Brain pericyte (primary cell): ENCODE results near the gene DNAJC7.
"Not testable (repeated sequence)": the region's sequence is repeated elsewhere in the genome, so short reads cannot be mapped to it uniquely, and the experiment has no call there.

Source experiments
- DNase-seq: peaks from one replicate; pipeline ENCODE4 v3.0.0-alpha.2; 2012; ENCODE audit warnings: low read depth, low spot score

The DNAJC7 gene

DNA sequence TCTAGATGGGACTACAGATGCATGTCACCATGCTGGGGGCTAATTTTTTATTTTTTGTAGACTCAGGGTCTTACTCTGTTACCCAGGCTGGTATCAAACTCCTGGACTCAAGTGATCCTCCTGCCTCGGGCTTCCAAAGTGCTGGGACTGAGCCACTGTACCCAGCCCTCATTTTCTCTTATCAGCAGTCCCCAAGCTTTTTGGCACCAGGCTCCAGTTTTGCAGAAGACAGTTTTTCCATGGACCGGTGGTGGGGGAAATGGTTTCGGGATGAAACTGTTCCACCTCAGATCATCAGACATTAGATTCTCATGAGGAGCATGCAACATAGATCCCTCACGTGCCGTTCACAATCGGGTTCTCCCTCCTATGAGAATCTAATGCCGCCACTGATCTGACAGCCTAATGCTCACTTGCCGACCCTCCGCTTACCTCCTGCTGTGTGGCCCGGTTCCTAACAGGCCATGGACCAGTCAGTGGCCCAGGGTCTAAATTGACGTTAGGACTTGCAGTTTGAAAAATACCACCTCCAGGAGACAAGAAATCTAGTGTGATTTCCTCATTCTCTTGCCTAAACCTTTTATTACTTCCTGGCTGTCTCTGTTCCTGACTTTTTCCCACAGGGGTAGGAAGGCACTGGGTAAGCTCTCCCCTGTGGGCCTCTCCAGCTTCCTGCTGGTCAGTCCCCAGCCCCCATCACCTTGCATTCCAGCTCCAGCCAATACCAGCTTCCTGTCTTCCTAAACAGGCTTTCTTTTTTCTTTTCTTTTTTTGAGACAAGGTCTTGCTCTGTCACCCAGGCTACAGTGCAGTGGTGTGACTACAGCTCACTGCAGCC lies 60.0 kb downstream of the DNAJC7 start:
- no peak for DNase-seq

DNA sequence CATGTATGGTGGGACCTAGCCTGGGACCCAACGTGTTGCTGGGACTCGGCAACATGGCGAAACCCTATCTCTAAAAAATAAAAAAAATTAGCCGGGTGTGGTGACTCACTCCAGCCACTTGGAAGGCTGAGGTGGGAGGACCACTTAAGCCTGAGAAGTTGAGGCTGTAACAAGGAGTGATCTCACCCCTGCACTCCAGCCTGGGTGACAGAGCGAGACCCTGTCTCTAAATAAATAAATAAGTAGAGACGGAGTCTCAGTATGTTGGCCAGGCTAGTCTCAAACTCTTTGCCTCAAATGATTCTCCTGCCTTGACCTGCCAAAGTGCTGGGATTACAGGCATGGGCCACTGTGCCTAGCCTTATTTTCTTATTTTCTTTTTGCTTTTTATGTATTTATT lies 60.7 kb downstream of the DNAJC7 start:
- no peak for DNase-seq

GRCh38 chr17:41948762-41949460 lies 68.3 kb downstream of the DNAJC7 start:
- DNase-seq, result no peak

GRCh38 chr17:41944943-41945342 lies 72.3 kb downstream of the DNAJC7 start:
- no peak for DNase-seq

GRCh38 chr17:41943492-41943891 lies 73.7 kb downstream of the DNAJC7 start:
- DNase-seq, result no peak

GRCh38 chr17:41942626-41943373 lies 74.4 kb downstream of the DNAJC7 start:
- no peak for DNase-seq

- DNase-seq, result no peak
These were observed 76.1 kb downstream of the DNAJC7 start for GRCh38 chr17:41941168-41941567.

DNA sequence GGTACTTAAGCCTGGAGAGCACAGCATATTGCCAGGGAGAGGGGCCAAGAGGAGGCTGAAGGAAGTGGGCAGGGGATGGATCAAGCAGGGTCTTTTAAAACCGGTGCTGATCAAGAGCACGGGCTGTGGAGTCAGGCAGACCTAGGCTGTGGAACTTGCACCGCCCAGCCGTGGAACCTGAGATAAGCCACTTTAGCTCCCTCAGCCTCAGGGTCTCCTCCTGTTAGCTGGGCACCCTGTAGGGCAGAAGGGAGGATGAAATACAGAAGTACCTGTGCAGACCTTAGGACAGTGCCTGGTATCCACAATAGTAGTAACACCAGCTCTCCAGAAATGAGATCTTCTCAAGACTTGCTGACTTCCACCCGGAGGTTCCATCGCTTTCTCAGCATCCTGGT lies 77.5 kb downstream of the DNAJC7 start:
- no peak for DNase-seq

DNA sequence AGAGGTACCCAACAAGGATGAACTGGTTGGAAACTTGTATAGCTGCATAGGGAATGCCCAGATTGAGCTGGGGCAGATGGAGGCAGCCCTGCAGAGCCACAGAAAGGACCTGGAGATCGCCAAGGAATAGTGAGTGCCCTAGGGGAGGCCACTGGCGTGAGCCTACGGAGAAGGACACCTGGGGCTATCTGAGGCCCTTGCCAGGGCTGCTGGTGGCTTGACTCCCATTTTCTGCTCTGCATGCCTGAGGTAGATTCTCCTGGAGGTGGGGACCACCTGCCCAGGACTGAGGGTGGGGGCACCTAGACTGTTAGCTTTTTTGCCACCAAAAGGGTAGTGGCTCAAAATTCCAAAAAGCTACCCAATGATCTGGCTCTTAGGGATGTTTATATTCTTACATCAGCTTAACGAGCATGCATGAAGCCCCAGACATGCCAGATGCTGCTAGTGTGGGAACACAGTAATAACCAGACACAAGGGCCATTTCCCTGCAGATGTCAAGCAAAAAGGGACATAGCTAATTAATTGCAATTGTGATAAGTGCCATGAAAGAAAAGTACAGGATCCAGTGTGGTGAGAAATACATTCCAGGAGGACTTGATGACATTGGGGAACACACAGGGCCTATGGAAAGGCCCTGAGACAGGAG lies 78.1 kb downstream of the DNAJC7 start:
- no peak for DNase-seq

DNA sequence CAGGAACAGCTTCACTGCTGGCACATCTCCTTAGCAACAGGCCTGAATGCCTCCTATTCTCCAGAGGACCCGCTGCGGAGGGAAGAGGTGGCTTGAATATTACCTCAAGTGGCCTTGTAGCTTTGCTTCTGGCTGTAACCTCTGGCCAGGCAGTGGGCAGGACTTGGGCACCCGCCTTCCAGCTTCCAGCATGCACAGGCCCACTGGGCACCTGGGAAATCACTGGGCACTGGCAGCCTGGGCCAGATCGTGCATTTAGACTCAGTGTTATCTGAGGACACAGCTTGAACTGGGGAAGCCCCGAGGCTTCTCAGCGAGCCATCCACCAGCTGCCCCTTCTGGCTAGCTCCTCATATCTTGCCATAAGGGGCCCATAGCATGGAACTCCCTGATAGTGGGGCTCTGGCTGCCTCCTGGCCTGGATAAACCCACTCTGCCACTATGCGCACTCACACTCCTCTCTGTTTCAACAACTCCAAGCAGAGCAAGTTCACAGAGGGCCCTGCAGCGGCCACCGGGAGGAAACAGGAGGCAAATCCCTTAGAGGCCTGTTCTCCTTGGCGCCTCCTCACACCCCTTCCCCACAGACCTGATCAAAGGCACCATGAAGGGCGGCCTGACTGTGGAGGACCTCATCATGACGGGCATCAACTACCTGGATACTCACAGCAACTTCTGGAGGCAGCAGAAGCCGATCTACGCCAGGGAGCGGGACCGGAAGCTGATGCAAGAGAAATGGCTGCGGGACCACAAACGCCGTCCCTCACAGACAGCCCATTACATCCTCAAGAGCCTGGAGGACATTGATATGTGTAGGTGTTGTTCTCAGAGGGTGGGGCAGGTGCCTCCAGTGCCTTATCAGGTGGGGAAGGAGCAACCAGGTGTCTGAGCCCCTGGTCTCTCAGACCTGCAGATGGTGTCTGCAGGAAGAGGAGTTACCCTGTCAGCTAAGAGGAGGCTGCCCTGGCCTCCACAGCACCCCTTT lies 79.0 kb downstream of the DNAJC7 start:
- no peak for DNase-seq

DNA sequence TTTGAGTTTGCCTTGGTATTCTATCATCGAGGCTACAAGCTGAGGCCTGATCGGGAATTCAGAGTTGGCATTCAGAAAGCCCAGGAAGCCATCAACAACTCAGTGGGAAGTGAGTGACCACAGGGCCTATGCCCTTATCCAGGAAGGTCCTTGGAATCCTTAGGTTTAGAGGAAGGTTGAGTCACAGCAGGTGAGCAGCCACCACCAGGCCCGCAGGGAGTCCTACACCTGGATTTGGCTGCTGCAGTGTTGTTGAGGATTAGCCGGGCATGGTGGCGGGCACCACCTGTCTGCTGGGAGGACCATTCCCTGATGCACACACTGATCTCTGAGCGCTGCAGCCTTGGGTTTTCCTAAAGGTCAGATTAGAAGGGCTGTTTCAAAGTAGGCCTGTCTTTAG lies 81.6 kb downstream of the DNAJC7 start:
- DNase-seq, result no peak

- DNase-seq, result no peak
These were observed 84.3 kb downstream of the DNAJC7 start for GRCh38 chr17:41932816-41933389.

DNA sequence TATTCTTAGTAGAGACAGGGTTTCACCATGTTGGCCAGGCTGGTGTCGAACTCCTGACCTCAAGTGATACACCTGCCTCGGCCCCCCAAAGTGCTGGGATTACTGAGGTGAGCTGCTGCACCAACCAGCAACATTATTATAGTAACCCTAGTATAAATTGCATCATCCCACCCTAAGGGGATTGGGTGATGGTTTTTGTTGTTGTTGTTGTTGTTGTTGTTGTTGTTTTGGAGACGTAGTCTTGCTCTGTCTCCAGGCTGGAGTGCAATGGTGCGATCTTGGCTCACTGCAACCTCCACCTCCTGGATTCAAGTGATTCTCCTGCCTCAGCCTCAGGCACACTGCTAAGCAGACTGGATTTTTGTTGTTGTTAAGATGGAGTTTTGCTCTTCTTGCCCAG lies 85.5 kb downstream of the DNAJC7 start:
- DNase-seq, result not testable (repeated sequence)

GRCh38 chr17:41930833-41931156 lies 86.4 kb downstream of the DNAJC7 start:
- DNase-seq, result not testable (repeated sequence)

- peak; percentile 89 for DNase-seq
These were observed 87.0 kb downstream of the DNAJC7 start, which contains the start of gene ODAD4 for GRCh38 chr17:41930009-41930832. TSS of gene ODAD4 (plus strand) at chr17:41930617. CDS start at chr17:41930724, 107 bp downstream.

GRCh38 chr17:41928693-41929251 lies 88.5 kb downstream of the DNAJC7 start:
- DNase-seq, result no peak
